Measurements from ENCODE around the gene CLCC1. TPM values are rescaled to one million over a fixed set of nuclear protein-coding genes. Genes with fewer than 3 reads are reported as not detected.

The CLCC1 gene
- polyA plus RNA-seq, result 24.1 and 35.3 TPM in 2 replicates

GRCh38 chr1:108963052-108963686 is at the start of gene CLCC1:
Gene CLCC1, minus strand, starts transcription at chr1:108963484. Its CDS starts 13,047 bp downstream, at chr1:108950437.

Other genes starting within 250 kb of the CLCC1 start
- 30.7 and 49.6 TPM in 2 replicates for gene STXBP3, start 216.8 kb downstream of the CLCC1 start, polyA plus RNA-seq
- gene AKNAD1, start 106.4 kb downstream of the CLCC1 start, polyA plus RNA-seq, result not detected in 2 replicates
- 8.1 and 11.3 TPM in 2 replicates for gene GPSM2, start 86.5 kb downstream of the CLCC1 start, polyA plus RNA-seq
- gene WDR47, start 78.6 kb upstream of the CLCC1 start, polyA plus RNA-seq, result 12.9 and 31.9 TPM in 2 replicates
- 40.5 and 52.2 TPM in 2 replicates for gene TAF13, start 112.5 kb upstream of the CLCC1 start, polyA plus RNA-seq
- gene TMEM167B, start 127.3 kb upstream of the CLCC1 start, polyA plus RNA-seq, result 39.3 and 53.8 TPM in 2 replicates
- gene ELAPOR1, start 150.6 kb upstream of the CLCC1 start, polyA plus RNA-seq, result 2.1 and 6.5 TPM in 2 replicates

Measured in Purkinje cell (primary cell).